GM12878 (cell line): Measurements from ENCODE around the gene COL17A1. TPM values are rescaled to one million over a fixed set of nuclear protein-coding genes. Genes with fewer than 3 reads are reported as not detected.

Source experiments
- NFXL1 ChIP-seq: fragments of 450-650 bp; IDR thresholded peaks from 2 replicates; pipeline ENCODE4 v1.6.1; 2017; ENCODE audit warnings: antibody characterized with exemption, mild to moderate bottlenecking, borderline replicate concordance
- NR2F1 ChIP-seq: fragments of 450-650 bp; conservative IDR thresholded peaks from 2 replicates; pipeline ENCODE4 v1.6.1; 2017; ENCODE audit warnings: mild to moderate bottlenecking
- PAX5 ChIP-seq: IDR thresholded peaks from 2 replicates; pipeline ENCODE4 v1.6.1; 2011; ENCODE audit warnings: low read depth, low read length, borderline replicate concordance
- POLR2AphosphoS2 ChIP-seq: IDR thresholded peaks from 2 replicates; pipeline ENCODE4 v1.6.1; 2011; ENCODE audit warnings: low read depth, mild to moderate bottlenecking, low read length, improper control_type of control experiment, moderate library complexity
- RB1 ChIP-seq: fragments of 450-650 bp; formaldehyde crosslinking; IDR thresholded peaks from 2 replicates; pipeline ENCODE4 v1.6.1; 2017; ENCODE audit warnings: mild to moderate bottlenecking, borderline replicate concordance
- SMAD1 ChIP-seq: fragments of 450-650 bp; IDR thresholded peaks from 2 replicates; pipeline ENCODE4 v1.6.1; 2018; ENCODE audit warnings: mild to moderate bottlenecking, low read depth; ENCODE audit not compliant: partially characterized antibody
- SPI1 ChIP-seq: IDR thresholded peaks from 2 replicates; pipeline ENCODE4 v1.6.1; 2011; ENCODE audit warnings: low read depth, mild to moderate bottlenecking, low read length, moderate library complexity, borderline replicate concordance; ENCODE audit not compliant: insufficient read depth
- STAT3 ChIP-seq: IDR thresholded peaks from 2 replicates; pipeline ENCODE4 v1.6.1; 2011; ENCODE audit warnings: low read depth, low read length, improper control_type of control experiment
- polyA plus RNA-seq, 11 experiments: library from polyadenylated mRNA; depleted of rRNA in 4 of 11; unstranded in 6 of 11; stranded (reverse) in 5 of 11; fragments of >200 nt; fragmentation: Nextera tagmentation in 4 of 11; fragmentation: Illumina TruSeq in 1 of 11; extraction: Ambion mirVana in 4 of 11; extraction: Trizol in 1 of 11; gene quantifications; 1 replicate in 1 of 11; 2 replicates in 10 of 11; pipeline versions ENCODE4 v1.2.1 to v1.2.3, GENCODE V29; 2011 to 2016; ENCODE audit warnings: inconsistent platforms in 2 of 11, missing spikeins in 2 of 11, low read depth in 1 of 11
- total RNA-seq, 4 experiments: library from RNA; depleted of rRNA in 3 of 4; stranded (reverse); fragments of >200 nt in 3 of 4; fragmentation: Illumina TruSeq in 1 of 4; extraction: Trizol in 1 of 4; gene quantifications; 2 replicates each; pipeline versions ENCODE4 v1.2.1 to v1.2.3, GENCODE V29; 2013 to 2021
- TF ChIP-seq, protein P1 (sequence below): fragments of 150-350 bp; IDR thresholded peaks from 2 replicates; pipeline ENCODE4 v1.6.1; 2016; ENCODE audit warnings: low read depth, low read length
- TF ChIP-seq, protein P2 (sequence below): fragments of 450-650 bp; formaldehyde crosslinking; IDR thresholded peaks from 2 replicates; pipeline ENCODE4 v1.5.0; 2022; ENCODE audit warnings: mild to moderate bottlenecking, missing genetic modification characterization

COL17A1 gene
- total and polyA plus RNA-seq, 10 of the 15 experiments (the other 5 are each of a cell fraction or from before 2014, with no cell fraction given), result 0.08 to 0.22 TPM; not detected in 8

GRCh38 chr10:104043185-104043830 is 42.4 kb downstream of the COL17A1 start (continued):
- TF ChIP-seq, protein P1, sequence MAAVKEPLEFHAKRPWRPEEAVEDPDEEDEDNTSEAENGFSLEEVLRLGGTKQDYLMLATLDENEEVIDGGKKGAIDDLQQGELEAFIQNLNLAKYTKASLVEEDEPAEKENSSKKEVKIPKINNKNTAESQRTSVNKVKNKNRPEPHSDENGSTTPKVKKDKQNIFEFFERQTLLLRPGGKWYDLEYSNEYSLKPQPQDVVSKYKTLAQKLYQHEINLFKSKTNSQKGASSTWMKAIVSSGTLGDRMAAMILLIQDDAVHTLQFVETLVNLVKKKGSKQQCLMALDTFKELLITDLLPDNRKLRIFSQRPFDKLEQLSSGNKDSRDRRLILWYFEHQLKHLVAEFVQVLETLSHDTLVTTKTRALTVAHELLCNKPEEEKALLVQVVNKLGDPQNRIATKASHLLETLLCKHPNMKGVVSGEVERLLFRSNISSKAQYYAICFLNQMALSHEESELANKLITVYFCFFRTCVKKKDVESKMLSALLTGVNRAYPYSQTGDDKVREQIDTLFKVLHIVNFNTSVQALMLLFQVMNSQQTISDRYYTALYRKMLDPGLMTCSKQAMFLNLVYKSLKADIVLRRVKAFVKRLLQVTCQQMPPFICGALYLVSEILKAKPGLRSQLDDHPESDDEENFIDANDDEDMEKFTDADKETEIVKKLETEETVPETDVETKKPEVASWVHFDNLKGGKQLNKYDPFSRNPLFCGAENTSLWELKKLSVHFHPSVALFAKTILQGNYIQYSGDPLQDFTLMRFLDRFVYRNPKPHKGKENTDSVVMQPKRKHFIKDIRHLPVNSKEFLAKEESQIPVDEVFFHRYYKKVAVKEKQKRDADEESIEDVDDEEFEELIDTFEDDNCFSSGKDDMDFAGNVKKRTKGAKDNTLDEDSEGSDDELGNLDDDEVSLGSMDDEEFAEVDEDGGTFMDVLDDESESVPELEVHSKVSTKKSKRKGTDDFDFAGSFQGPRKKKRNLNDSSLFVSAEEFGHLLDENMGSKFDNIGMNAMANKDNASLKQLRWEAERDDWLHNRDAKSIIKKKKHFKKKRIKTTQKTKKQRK, result no peak
- TF ChIP-seq SPI1, result no peak
- no peak for TF ChIP-seq PAX5
- TF ChIP-seq RB1, result no peak
- TF ChIP-seq, protein P2, sequence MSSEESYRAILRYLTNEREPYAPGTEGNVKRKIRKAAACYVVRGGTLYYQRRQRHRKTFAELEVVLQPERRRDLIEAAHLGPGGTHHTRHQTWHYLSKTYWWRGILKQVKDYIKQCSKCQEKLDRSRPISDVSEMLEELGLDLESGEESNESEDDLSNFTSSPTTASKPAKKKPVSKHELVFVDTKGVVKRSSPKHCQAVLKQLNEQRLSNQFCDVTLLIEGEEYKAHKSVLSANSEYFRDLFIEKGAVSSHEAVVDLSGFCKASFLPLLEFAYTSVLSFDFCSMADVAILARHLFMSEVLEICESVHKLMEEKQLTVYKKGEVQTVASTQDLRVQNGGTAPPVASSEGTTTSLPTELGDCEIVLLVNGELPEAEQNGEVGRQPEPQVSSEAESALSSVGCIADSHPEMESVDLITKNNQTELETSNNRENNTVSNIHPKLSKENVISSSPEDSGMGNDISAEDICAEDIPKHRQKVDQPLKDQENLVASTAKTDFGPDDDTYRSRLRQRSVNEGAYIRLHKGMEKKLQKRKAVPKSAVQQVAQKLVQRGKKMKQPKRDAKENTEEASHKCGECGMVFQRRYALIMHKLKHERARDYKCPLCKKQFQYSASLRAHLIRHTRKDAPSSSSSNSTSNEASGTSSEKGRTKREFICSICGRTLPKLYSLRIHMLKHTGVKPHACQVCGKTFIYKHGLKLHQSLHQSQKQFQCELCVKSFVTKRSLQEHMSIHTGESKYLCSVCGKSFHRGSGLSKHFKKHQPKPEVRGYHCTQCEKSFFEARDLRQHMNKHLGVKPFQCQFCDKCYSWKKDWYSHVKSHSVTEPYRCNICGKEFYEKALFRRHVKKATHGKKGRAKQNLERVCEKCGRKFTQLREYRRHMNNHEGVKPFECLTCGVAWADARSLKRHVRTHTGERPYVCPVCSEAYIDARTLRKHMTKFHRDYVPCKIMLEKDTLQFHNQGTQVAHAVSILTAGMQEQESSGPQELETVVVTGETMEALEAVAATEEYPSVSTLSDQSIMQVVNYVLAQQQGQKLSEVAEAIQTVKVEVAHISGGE (CRISPR knock-in tag), result no peak
- no peak for TF ChIP-seq NR2F1
- TF ChIP-seq SMAD1, result no peak
- no peak for TF ChIP-seq POLR2AphosphoS2
- TF ChIP-seq STAT3, result no peak
- TF ChIP-seq NFXL1, result no peak
